C4-2B (cell line): Measurements from ENCODE around the gene CEP68.

Experiments used
- ZFX ChIP-seq: fragments of 450-650 bp; IDR thresholded peaks from 2 replicates; pipeline ENCODE4 v1.6.1; 2017
- TF ChIP-seq, protein P1 (sequence below): fragments of 450-650 bp; conservative IDR thresholded peaks from 2 replicates; pipeline ENCODE4 v1.5.1; 2017; ENCODE audit warnings: mild to moderate bottlenecking

DNA sequence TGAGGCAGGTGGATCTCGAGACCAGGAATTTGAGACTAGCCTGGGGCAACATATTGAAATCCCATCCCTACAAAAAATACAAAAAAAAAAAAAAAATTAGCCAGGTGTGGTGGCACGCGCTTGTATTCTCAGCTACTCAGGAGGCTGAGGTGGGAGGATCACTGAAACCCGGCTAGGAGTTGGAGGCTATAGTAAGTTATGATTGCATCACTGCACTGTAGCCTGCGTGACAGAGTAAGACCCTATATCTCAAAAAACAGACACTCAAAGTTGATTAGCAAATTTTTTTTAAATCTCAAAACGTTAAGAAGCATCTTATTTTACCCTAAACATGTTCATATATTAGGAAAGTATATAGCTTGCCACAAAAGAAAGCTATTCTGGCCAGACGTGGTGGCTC is 66.1 kb downstream of the CEP68 start:
- TF ChIP-seq, protein P1, sequence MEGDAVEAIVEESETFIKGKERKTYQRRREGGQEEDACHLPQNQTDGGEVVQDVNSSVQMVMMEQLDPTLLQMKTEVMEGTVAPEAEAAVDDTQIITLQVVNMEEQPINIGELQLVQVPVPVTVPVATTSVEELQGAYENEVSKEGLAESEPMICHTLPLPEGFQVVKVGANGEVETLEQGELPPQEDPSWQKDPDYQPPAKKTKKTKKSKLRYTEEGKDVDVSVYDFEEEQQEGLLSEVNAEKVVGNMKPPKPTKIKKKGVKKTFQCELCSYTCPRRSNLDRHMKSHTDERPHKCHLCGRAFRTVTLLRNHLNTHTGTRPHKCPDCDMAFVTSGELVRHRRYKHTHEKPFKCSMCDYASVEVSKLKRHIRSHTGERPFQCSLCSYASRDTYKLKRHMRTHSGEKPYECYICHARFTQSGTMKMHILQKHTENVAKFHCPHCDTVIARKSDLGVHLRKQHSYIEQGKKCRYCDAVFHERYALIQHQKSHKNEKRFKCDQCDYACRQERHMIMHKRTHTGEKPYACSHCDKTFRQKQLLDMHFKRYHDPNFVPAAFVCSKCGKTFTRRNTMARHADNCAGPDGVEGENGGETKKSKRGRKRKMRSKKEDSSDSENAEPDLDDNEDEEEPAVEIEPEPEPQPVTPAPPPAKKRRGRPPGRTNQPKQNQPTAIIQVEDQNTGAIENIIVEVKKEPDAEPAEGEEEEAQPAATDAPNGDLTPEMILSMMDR, result no peak
- TF ChIP-seq ZFX, result no peak
